DMS153 (cell line): ENCODE data around the gene TMEM184A.
A peak's percentile ranks its signal among the peaks of the same experiment; 100 is the strongest.
"Not testable (repeated sequence)": the region's sequence is repeated elsewhere in the genome, so short reads cannot be mapped to it uniquely, and the experiment has no call there.

Source experiments
- DNase-seq: peaks from one replicate; lab custom pipeline; 2025; lab: John Stamatoyannopoulos, UW

TMEM184A gene

DNA sequence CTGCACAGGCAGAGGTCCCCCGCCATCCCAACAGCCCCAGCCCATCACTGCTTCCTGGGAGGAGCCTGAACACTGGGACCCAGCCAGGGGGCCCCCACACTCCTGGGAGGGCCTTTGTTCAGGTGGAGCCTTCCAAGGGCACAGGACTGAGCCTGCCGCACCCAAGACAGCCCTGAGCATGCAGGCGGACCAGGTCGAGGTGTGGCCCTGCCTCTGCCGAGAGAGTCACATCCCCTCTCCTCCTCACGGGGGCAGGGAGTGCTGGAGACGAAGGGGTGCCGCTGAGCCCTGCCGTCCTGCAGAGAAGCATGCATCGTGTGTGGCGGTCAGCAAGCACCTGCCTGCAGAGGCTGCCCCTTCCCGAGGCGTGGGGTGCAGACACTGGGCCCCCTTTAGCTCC is 32.8 kb downstream of the TMEM184A start:
- DNase-seq: no peak

GRCh38 chr7:1521456-1521855 is 34.5 kb downstream of the TMEM184A start:
- no peak for DNase-seq

- DNase-seq: no peak
Observed at GRCh38 chr7:1520539-1521234, 35.3 kb downstream of the TMEM184A start.

GRCh38 chr7:1519322-1519922 is 36.6 kb downstream of the TMEM184A start:
- not testable (repeated sequence) for DNase-seq

DNA sequence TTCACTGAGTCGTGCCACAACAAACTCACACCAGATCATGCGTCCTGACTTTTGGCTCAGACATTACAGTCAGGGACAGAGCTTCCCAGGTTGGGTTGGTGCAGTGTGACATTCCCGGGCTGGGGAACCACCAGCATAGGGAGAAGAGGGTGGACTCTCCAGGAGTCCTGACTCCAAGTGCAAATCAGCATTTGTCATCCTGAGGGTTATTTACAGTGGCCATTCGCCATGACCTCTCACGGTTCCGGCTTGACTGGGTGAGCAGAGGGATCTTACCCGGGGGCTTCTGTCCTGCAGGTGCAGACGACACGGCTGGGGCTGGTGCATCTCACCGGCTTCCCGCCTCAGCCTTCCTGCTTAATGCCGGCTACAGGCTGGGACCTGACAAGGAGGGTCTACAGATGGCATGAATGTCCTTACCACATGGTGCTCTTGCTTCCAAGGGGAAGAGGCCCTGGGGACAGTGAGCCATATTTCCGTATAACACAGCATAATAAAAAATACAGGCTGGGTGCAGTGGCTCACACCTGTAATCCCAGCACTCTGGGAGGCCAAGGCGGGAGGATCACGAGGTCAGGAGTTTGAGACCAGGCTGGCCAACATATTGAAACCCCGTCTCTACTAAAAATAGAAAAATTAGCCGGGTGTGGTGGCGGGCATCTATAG is 39.3 kb downstream of the TMEM184A start:
- no peak for DNase-seq

GRCh38 chr7:1515509-1515967 is 40.5 kb downstream of the TMEM184A start:
- DNase-seq: not testable (repeated sequence)

DNA sequence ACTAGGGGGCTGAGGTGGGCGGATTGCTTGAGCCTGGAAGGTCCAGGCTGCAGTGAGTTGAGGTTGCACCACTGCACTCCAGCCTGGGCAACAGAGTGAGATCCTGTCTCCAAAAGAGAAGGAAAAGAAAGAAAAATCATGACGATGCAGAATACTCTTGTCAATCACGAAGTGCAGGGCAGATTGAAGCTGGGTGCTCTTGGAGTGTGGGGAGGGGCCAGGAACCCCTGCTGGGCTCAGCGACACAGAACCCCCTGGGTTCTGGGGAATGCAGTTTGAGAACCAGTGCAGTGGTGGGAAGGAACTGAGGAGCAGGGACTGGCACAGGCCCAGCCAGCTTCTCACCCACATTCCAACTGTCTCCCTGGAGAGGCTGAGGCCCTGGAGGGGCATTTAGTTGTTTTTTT is 41.0 kb downstream of the TMEM184A start:
- DNase-seq: no peak

DNA sequence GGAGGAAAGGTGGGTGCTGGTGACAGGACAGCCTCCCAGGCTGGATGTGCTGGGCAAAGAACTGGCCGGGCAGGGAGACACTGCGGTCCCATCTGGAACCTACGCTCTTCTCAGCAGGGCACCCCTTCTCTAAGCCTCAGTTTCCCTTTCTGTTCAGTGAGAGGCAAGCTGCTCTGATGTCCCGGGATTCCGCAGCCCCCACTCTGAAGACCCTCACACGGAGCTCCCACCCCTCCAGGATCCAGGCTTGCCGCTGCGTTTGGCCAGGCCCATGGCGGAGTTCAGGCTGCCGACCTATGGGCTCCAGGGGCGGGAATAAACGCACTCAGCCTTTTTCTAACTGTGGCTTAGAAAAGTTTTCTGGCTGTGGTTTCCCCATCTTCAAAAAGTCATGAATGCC is 41.6 kb downstream of the TMEM184A start:
- DNase-seq: no peak

DNA sequence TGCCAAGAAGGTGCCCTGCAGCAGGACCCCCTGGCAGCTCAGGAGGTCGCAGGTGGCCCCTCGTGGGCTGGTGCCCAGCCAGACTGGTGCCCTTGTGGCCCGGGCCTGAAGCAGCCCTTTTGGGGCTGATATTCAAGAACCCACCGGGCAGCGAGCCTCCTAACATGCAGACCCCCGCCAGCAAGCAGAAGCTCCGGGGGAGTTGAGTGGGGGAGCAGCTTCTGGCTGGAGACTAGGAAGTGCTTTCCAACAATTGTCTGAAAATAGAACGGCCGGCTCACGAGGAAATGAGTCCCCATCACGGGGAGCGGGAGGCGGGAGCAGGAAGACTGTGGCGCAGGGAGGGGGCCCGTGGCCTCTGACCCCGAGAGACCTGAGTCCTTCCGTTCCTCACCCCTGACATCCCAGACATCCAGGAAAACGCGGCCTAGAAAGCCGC is 42.3 kb downstream of the TMEM184A start:
- no peak for DNase-seq

- no peak for DNase-seq
Observed at GRCh38 chr7:1512781-1513656, 43.0 kb downstream of the TMEM184A start.

GRCh38 chr7:1511444-1512422 is 44.3 kb downstream of the TMEM184A start:
- DNase-seq: no peak

- DNase-seq: no peak
Observed at GRCh38 chr7:1510780-1511154, 45.2 kb downstream of the TMEM184A start.

GRCh38 chr7:1509226-1509625 is 46.8 kb downstream of the TMEM184A start:
- DNase-seq: no peak

- no peak for DNase-seq
Observed at GRCh38 chr7:1508277-1508758, 47.7 kb downstream of the TMEM184A start.

- DNase-seq: peak; percentile 73
Observed at GRCh38 chr7:1505731-1506550, 50.1 kb downstream of the TMEM184A start.

DNA sequence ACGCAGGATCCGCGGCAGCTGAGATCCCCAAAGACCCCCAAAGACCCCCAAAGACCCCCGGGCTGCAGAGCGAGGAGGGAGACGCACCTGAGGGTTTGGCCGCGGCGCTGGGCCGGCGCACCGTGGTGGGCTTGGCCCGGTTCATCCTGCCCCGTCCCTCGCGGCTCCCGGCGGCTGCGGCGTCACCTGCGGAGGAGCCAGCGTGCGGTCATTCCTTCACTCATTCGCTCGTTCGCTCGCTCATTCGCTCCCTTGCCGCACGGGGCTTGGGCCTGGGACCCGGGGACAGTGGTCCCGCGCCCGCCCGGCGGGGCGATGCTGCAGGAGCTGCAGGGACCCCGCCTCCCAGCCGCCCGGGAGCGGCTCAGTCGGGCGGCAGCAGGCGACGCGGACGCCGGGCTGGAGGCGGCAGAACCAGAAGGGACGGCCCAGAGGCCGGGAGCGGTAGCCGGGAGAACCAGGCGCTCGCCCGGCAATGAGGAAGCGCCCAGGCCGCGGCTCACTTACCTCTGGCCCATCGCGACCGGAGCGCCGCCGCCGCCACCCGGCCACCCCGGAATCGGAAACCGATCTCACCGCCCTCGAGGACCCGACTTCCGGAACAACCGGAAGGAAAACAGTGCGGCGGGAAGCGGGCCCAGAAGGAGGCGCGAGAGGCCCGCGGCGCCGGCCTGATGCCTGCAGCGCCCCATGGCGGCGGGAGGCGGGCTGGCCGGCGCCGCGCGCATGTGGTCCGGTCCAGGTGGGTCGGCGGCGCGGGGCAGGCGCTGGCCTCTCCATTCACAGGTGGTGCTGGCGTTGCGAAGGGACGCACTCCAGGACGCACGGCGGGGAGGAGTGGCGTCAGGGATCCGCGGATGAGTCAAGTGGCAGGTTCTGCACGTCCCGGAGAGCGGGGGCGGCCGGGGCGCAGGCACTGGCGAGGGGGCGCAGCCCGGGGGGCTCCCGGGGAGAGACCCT is 51.9 kb downstream of the TMEM184A start, which contains the start of gene INTS1:
Gene INTS1, minus strand, starts transcription at position 574 of the 960 bp plus-strand sequence. Its CDS starts 429 bp downstream, at position 145.
- peak; percentile 95 for DNase-seq

- no peak for DNase-seq
Observed at GRCh38 chr7:1503390-1503789, 52.6 kb downstream of the TMEM184A start.

DNA sequence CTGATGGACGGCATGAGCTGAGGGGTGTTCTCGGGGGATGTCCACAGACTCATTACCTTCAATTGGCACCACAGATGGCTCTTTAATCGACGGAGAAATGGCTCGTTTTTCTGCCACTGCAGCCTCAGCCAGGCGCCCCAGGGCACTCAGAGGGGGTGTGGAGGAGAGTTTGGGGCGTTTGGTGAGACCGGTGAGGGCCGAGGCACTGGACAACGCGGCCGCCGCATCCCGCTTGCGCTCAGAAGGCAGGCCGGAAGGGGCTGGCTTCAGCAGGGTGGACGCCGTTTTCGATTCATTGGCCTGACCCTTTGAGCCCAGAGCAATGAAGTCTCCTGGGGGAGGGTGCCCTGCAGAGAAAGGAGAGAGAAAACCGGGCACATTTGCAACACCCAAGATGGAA is 53.2 kb downstream of the TMEM184A start:
- no peak for DNase-seq
